ENCODE results near the gene LIMCH1. TPM values are rescaled to one million over a fixed set of nuclear protein-coding genes. Genes with fewer than 3 reads are reported as not detected.

Gene LIMCH1
- total RNA-seq, 1 donor from 2014 or later, result 9.8 TPM

DNA sequence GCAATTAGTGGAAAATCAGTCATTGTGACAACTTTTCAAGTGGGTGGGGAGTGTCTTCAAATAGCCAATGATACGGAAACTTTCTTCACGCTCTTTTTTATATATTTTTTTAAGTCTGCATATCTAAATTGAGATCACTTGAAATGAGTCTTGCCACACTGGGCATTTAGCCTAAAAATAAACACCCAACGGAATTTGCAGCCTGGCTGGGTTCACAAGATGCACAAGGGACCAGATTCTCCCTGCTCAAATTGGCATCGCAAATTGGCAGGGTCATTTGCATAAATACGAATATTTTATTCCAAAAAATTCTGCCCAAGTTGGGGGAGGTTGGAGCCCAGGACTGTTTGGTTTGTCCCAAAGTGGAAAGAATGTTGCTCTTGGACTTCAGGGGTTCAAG is 87.6 kb downstream of the LIMCH1 start:
- DNase-seq (ENCODE audit: low spot score), result no peak
- Histone ChIP-seq H3K4me1 (peaks cover 20% of the 10 kb centered on the region), H3K4me3 (no peak overlapping the region), H3K27ac (no peak overlapping the region), H3K36me3 (no peaks in the 10 kb centered on the region), H3K9ac (no peak overlapping the region), H3F3A (ENCODE audit: low read depth) (peaks cover 4% of the 10 kb centered on the region), H3K27me3 (no peaks in the 10 kb centered on the region), H4K20me1 (ENCODE audit: low read depth) (no peaks in the 10 kb centered on the region), H3K9me3 (ENCODE audit: low read depth) (no peaks in the 10 kb centered on the region), H2AFZ (replicated peaks) (no peak overlapping the region), H3K79me2 (ENCODE audit: low read depth) (no peaks in the 10 kb centered on the region), H3K4me2 (no peak overlapping the region)
- H3K4me3 Mint-ChIP-seq, result no peak overlapping the region
- peaks cover 29% of the 10 kb centered on the region for H3K4me1 Mint-ChIP-seq
- peaks cover 2% of the 10 kb centered on the region for H3K27me3 Mint-ChIP-seq (ENCODE audit: insufficient read depth, low read depth)
- H3K27ac Mint-ChIP-seq, result no peak overlapping the region
- TF ChIP-seq, protein P1, sequence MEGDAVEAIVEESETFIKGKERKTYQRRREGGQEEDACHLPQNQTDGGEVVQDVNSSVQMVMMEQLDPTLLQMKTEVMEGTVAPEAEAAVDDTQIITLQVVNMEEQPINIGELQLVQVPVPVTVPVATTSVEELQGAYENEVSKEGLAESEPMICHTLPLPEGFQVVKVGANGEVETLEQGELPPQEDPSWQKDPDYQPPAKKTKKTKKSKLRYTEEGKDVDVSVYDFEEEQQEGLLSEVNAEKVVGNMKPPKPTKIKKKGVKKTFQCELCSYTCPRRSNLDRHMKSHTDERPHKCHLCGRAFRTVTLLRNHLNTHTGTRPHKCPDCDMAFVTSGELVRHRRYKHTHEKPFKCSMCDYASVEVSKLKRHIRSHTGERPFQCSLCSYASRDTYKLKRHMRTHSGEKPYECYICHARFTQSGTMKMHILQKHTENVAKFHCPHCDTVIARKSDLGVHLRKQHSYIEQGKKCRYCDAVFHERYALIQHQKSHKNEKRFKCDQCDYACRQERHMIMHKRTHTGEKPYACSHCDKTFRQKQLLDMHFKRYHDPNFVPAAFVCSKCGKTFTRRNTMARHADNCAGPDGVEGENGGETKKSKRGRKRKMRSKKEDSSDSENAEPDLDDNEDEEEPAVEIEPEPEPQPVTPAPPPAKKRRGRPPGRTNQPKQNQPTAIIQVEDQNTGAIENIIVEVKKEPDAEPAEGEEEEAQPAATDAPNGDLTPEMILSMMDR (IDR thresholded peaks at IDR 0.05), result no peak
- TF ChIP-seq EZH2phosphoT487 (IDR thresholded peaks at IDR 0.05), result no peak
- no peak for TF ChIP-seq EZH2 (IDR thresholded peaks at IDR 0.05)
- peaks cover 4% of the 10 kb centered on the region for H3K36me3 Mint-ChIP-seq
- peaks cover 3% of the 10 kb centered on the region for H3K9me3 Mint-ChIP-seq

DNA sequence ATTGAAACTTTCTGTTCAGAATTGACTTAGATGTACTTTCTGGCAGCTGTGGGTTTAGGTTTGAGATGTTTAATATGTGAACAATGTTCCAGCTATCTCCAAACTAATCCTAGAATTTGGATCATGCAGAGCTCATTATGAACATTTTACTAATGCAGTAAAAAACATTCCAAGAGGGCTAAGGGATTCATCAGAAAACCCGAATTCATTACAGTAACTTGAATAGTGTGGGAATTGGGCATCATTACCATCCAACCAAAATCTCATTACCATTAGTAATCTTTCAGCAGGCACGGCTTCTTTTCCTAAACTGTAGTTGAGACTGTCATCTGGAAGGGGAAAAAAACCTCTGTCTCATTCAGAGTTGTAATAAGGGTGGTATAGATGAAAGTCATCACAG is 91.0 kb downstream of the LIMCH1 start:
- Histone ChIP-seq H3F3A (ENCODE audit: low read depth) (no peaks in the 10 kb centered on the region), H3K36me3 (no peaks in the 10 kb centered on the region), H4K20me1 (ENCODE audit: low read depth) (no peaks in the 10 kb centered on the region), H3K4me2 (no peak overlapping the region), H3K79me2 (ENCODE audit: low read depth) (no peaks in the 10 kb centered on the region), H3K27me3 (no peaks in the 10 kb centered on the region), H3K27ac (no peak overlapping the region), H2AFZ (replicated peaks) (no peak overlapping the region), H3K9ac (no peak overlapping the region), H3K4me3 (no peak overlapping the region), H3K4me1 (peaks cover 9% of the 10 kb centered on the region), H3K9me3 (ENCODE audit: low read depth) (no peaks in the 10 kb centered on the region)
- Mint-ChIP-seq H3K4me3 (no peak overlapping the region), H3K27ac (no peak overlapping the region), H3K36me3 (peaks cover 4% of the 10 kb centered on the region), H3K27me3 (ENCODE audit: insufficient read depth, low read depth) (peaks cover 2% of the 10 kb centered on the region), H3K9me3 (peaks cover 3% of the 10 kb centered on the region), H3K4me1 (peaks cover 32% of the 10 kb centered on the region)
- TF ChIP-seq, protein P1 (IDR thresholded peaks at IDR 0.05), result no peak
- TF ChIP-seq EZH2phosphoT487 (IDR thresholded peaks at IDR 0.05) (no peak), EZH2 (IDR thresholded peaks at IDR 0.05) (no peak)
- no peak for DNase-seq (ENCODE audit: low spot score)

DNA sequence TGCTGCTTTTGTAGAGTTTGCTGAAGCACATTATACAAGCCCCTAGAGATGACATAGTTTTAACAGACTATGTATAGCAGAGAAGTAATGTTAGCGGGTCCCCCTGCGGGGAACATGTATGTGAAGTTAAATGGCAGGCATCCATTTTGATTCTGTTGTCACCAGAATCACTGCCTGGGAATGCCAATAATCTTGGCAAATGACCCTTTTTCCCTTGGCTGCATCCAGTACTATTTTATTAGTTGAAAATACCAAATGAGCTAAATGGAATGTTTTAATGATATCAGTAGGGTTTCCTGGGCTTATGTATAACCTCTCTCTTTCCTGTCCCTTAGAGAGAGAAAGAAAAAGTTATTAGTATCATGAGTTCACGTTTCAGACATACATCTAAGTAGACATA is 93.6 kb downstream of the LIMCH1 start:
- Mint-ChIP-seq H3K9me3 (peaks cover 3% of the 10 kb centered on the region), H3K4me3 (no peak overlapping the region), H3K36me3 (peaks cover 2% of the 10 kb centered on the region), H3K27ac (no peak overlapping the region), H3K27me3 (ENCODE audit: insufficient read depth, low read depth) (no peaks in the 10 kb centered on the region), H3K4me1 (peaks cover 18% of the 10 kb centered on the region)
- Histone ChIP-seq H3K36me3 (no peaks in the 10 kb centered on the region), H3K27ac (no peak overlapping the region), H3K9me3 (ENCODE audit: low read depth) (no peaks in the 10 kb centered on the region), H3K4me3 (no peak overlapping the region), H3F3A (ENCODE audit: low read depth) (no peaks in the 10 kb centered on the region), H3K9ac (no peak overlapping the region), H4K20me1 (ENCODE audit: low read depth) (no peaks in the 10 kb centered on the region), H3K79me2 (ENCODE audit: low read depth) (no peaks in the 10 kb centered on the region), H3K27me3 (no peaks in the 10 kb centered on the region), H2AFZ (replicated peaks) (no peak overlapping the region), H3K4me2 (no peak overlapping the region), H3K4me1 (no peaks in the 10 kb centered on the region)
- TF ChIP-seq, protein P1 (IDR thresholded peaks at IDR 0.05), result no peak
- DNase-seq (ENCODE audit: low spot score), result no peak
